Measurements from ENCODE around the gene MAP7D2. TPM values are rescaled to one million over a fixed set of nuclear protein-coding genes. Genes with fewer than 3 reads are reported as not detected.

Gene MAP7D2
- total RNA-seq, 1 experiment from 2014 or later: 0.91 TPM

Small RNA genes within 50 kb of the gene (microRNA-seq; reads per million reads assigned to microRNA genes)
- gene MIR23C (ENCODE audit: unreplicated experiment): 24.8 reads per million, percentile 48 among the genes with 10 or more reads in this experiment

Other genes with a start within 250 kb of the MAP7D2 start
- gene SH3KBP1, start 229.3 kb downstream of the MAP7D2 start, total RNA-seq (2014; rRNA removed): 20.7 and 24.5 TPM in 2 replicates
- 5.4 and 6.9 TPM in 2 replicates for gene BCLAF3, start 125.8 kb downstream of the MAP7D2 start, total RNA-seq (2014; rRNA removed)
- gene EIF1AX, start 24.9 kb upstream of the MAP7D2 start, total RNA-seq (2014; rRNA removed): 47.5 and 51.1 TPM in 2 replicates
- 22.8 and 24.6 TPM in 2 replicates for gene RPS6KA3, start 150.0 kb upstream of the MAP7D2 start, total RNA-seq (2014; rRNA removed)